ENCODE data around the gene CDC25C. TPM values are rescaled to one million over a fixed set of nuclear protein-coding genes. Genes with fewer than 3 reads are reported as not detected.

CDC25C gene
- polyA plus RNA-seq, 2 of the 4 experiments (the other 2 are of a cell fraction) = 12.6 to 19.3 TPM

GRCh38 chr5:138354387-138354786 lies 22.8 kb upstream of the CDC25C start:
- no peak for FAIRE-seq
- peak overlapping the region; percentile 96 for H3K4me2 ChIP-seq
- TF ChIP-seq FOSL2 (IDR thresholded peaks at IDR 0.05) = no peak
- no peak for TF ChIP-seq FOSL2 (CRISPR knock-in tag; IDR thresholded peaks at IDR 0.05)
- no peak for TF ChIP-seq PHF8 (IDR thresholded peaks at IDR 0.05; ENCODE audit: borderline replicate concordance, low read depth)
- TF ChIP-seq HEYL (CRISPR knock-in tag; IDR thresholded peaks at IDR 0.05) = no peak
- TF ChIP-seq ELK1 (IDR thresholded peaks at IDR 0.05; ENCODE audit: low read depth, low read length) = no peak
- no peak for TF ChIP-seq ZC3H11A (IDR thresholded peaks at IDR 0.05)
- TF ChIP-seq RCOR1 (IDR thresholded peaks at IDR 0.05; ENCODE audit: low read depth, low read length) = no peak
- no peak for TF ChIP-seq USF2 (IDR thresholded peaks at IDR 0.05)
- no peak for TF ChIP-seq SREBF2 (IDR thresholded peaks at IDR 0.05)
- no peak for TF ChIP-seq SMC3 (IDR thresholded peaks at IDR 0.05)
- TF ChIP-seq MYC (IDR thresholded peaks at IDR 0.05; ENCODE audit: borderline replicate concordance, low read length) = no peak
- TF ChIP-seq FOSB (CRISPR knock-in tag; IDR thresholded peaks at IDR 0.05) = no peak
- no peak for TF ChIP-seq JUNB (IDR thresholded peaks at IDR 0.05)
- TF ChIP-seq RAD21 (conservative IDR thresholded peaks at IDR 0.05 in 1 of 2, IDR thresholded peaks at IDR 0.05 in 1 of 2) = no peak
- TF ChIP-seq MAZ (IDR thresholded peaks at IDR 0.05; ENCODE audit: borderline replicate concordance, low read depth, low read length) = no peak
- TF ChIP-seq ZFP36 (IDR thresholded peaks at IDR 0.05; ENCODE audit: borderline replicate concordance, partially characterized antibody) = no peak
- no peak for TF ChIP-seq MAFK (IDR thresholded peaks at IDR 0.05; ENCODE audit: partially characterized antibody)
- TF ChIP-seq KDM1A (IDR thresholded peaks at IDR 0.05; ENCODE audit: low read depth) = no peak
- TF ChIP-seq BHLHE40 (IDR thresholded peaks at IDR 0.05; ENCODE audit: low read depth, low read length) = no peak
- TF ChIP-seq HDAC2 (IDR thresholded peaks at IDR 0.05) = no peak
- TF ChIP-seq NR3C1 (IDR thresholded peaks at IDR 0.05) = no peak
- H3K27ac ChIP-seq = peak overlapping the region in 1 of 2 experiments; percentile 100; a peak in 3 of 6 replicates
- no peak for ATAC-seq
- H3K9me3 ChIP-seq = peaks cover 9% of the 10 kb centered on the region; the same call in 2 of the 3 replicates
- H3K4me1 ChIP-seq = peaks cover 19% of the 10 kb centered on the region
- POLR2A ChIA-PET = interaction anchor here (1.0 to 4.5 kb wide), 4 partner anchors 15 to 188 kb away, joined by 3 to 68 read pairs (median 6); partner anchors contain the start of genes CDC23, ETF1 and FAM53C
- CTCF ChIA-PET = interaction anchor here (0.6 to 6.2 kb wide), 13 partner anchors 10 to 538 kb away, joined by 3 to 197 read pairs (median 6); partner anchors contain the start of genes CDC25C and FAM53C
- H3K4me3 ChIP-seq = peak overlapping the region; percentile 99
- 52% methylated on average over 5 of the region's 5 CpGs for WGBS (ENCODE audit: missing lambda C conversion rate)
- DNase-seq (ENCODE audit: low read depth in 1 of 2, low spot score in 1 of 2) = no peak

GRCh38 chr5:138353560-138354080 lies 22.0 kb upstream of the CDC25C start:
- CTCF ChIA-PET = interaction anchor here (0.5 to 6.2 kb wide), 43 partner anchors 8 to 1769 kb away, joined by 3 to 197 read pairs (median 5); partner anchors contain the start of genes CDC23, CDC25C, EGR1 and FAM53C
- no peak for FAIRE-seq
- H3K4me1 ChIP-seq = peaks cover 19% of the 10 kb centered on the region
- DNase-seq (ENCODE audit: low read depth in 1 of 2, low spot score in 1 of 2) = no peak
- POLR2A ChIA-PET = interaction anchor here (0.6 to 4.5 kb wide), 7 partner anchors 12 to 190 kb away, joined by 3 to 68 read pairs (median 4); partner anchors contain the start of genes CDC23, CDC25C, ETF1 and FAM53C
- 6% methylated on average over 11 of the region's 11 CpGs for WGBS (ENCODE audit: missing lambda C conversion rate)
- H3K27ac ChIP-seq = peak overlapping the region; percentile 96 to 100
- TF ChIP-seq MAFK (IDR thresholded peaks at IDR 0.05; ENCODE audit: partially characterized antibody) (no peak), PBX3 (IDR thresholded peaks at IDR 0.05) (no peak), HOXA7 (CRISPR knock-in tag; IDR thresholded peaks at IDR 0.05) (no peak), HEYL (CRISPR knock-in tag; IDR thresholded peaks at IDR 0.05) (no peak), KDM1A (IDR thresholded peaks at IDR 0.05; ENCODE audit: low read depth) (no peak), TFCP2L1 (CRISPR knock-in tag; IDR thresholded peaks at IDR 0.05) (no peak), USF2 (IDR thresholded peaks at IDR 0.05) (no peak), ZC3H11A (IDR thresholded peaks at IDR 0.05) (no peak), ELK1 (IDR thresholded peaks at IDR 0.05; ENCODE audit: low read depth, low read length) (no peak), POLR2AphosphoS2 (conservative IDR thresholded peaks at IDR 0.05; ENCODE audit: low read length) (no peak), POLR2A (IDR thresholded peaks at IDR 0.05; ENCODE audit: low read length) (no peak; the same call in 1 of the 2 replicates)
- peak overlapping the region; percentile 96 for H3K4me2 ChIP-seq
- H3K4me3 ChIP-seq = peak overlapping the region; percentile 99
- peaks cover 9% of the 10 kb centered on the region; the same call in 2 of the 3 replicates for H3K9me3 ChIP-seq
- no peak for ATAC-seq

Measured in A549 (cell line).